HCT116 (cell line): ENCODE data around the gene FKBP1A. TPM values are rescaled to one million over a fixed set of nuclear protein-coding genes. Genes with fewer than 3 reads are reported as not detected.

Experiments used
- ATAC-seq: fragments of 200-7000 bp; cut with Tn5 transposase; 2 replicates; pipeline ENCODE4 v1.9.1; 2020; ENCODE audit warnings: mild to moderate bottlenecking, moderate library complexity
- BruUV-seq: library from RNA; stranded (reverse); fragments of 400-500 nt; replicated peaks from 2 replicates; lab custom pipeline; 2021; lab: Mats Ljungman, UMichigan
- CTCF ChIA-PET: fragments of 300-600 bp; sonication (Branson Sonifier 250); formaldehyde crosslinking; loops from one replicate; lab custom pipeline; 2021; ENCODE audit warnings: antibody characterized with exemption; lab: Charles Lee
- POLR2A ChIA-PET: fragments of 300-600, 350-600 bp; sonication (Branson Sonifier 250); formaldehyde crosslinking; loops from one replicate; lab custom pipeline; 2021; ENCODE audit warnings: antibody characterized with exemption; lab: Charles Lee
- RAD21 ChIA-PET, 2 experiments: fragments of 300-600 bp; sonication (Branson Sonifier 250); formaldehyde crosslinking; loops; one replicate each; lab custom pipeline; 2023; ENCODE audit warnings: low total read pairs in 2 of 2; ENCODE audit not compliant: uncharacterized antibody in 2 of 2, unreplicated experiment in 2 of 2, low non-redundant PET in 1 of 2; lab: Charles Lee
- DNase-seq: peaks from one replicate; pipeline ENCODE4 v3.0.0-alpha.2; 2010; ENCODE audit warnings: low read depth, low spot score
- H2AFZ ChIP-seq: fragments of 200-600 bp; shearing (Covaris generic), sonication (generic); 2 replicates; pipeline ENCODE4 v1.6.1; 2017; ENCODE audit warnings: low read depth, mixed run types, mixed read lengths, antibody characterized with exemption, low read length; ENCODE audit not compliant: poor library complexity, severe bottlenecking
- H3K27ac ChIP-seq: 2 replicates; pipeline ENCODE4 v1.5.1; 2012; ENCODE audit warnings: low read depth, low read length
- H3K27me3 ChIP-seq: fragments of 200-600 bp; sonication (generic); 2 replicates; pipeline ENCODE4 v1.6.1; 2016; ENCODE audit warnings: mixed run types, low read length, mixed read lengths; ENCODE audit not compliant: insufficient read depth
- H3K36me3 ChIP-seq, 2 experiments: fragments of 200-500 bp in 1 of 2; fragments of 200-600 bp in 1 of 2; sonication (Bioruptor generic) in 1 of 2; sonication (generic) in 1 of 2; 2 replicates each; pipeline versions ENCODE4 v1.5.1 to v1.6.1; 2014 to 2016; ENCODE audit warnings: low read length in 2 of 2, inconsistent platforms in 1 of 2, mixed read lengths in 1 of 2, mixed run types in 1 of 2; ENCODE audit not compliant: insufficient read depth in 2 of 2, control insufficient read depth in 1 of 2
- H3K4me1 ChIP-seq, 2 experiments: fragments of 200-600 bp in 1 of 2; sonication (generic) in 1 of 2; 2 replicates each; pipeline versions ENCODE4 v1.5.1 to v1.6.1; 2012 to 2017; ENCODE audit warnings: low read length in 2 of 2, inconsistent platforms in 1 of 2, mild to moderate bottlenecking in 1 of 2, mixed read lengths in 1 of 2, mixed run types in 1 of 2, moderate library complexity in 1 of 2; ENCODE audit not compliant: insufficient read depth in 2 of 2, control insufficient read depth in 1 of 2
- H3K4me2 ChIP-seq: fragments of 200-600 bp; sonication (generic); 2 replicates; pipeline ENCODE4 v1.6.1; 2017; ENCODE audit warnings: mixed run types, low read length, mixed read lengths
- H3K4me3 ChIP-seq, 2 experiments: fragments of 200-600 bp in 1 of 2; sonication (generic) in 1 of 2; replicated peaks in 1 of 2; 2 replicates each; pipeline ENCODE4 v1.5.1; 2011 to 2016; ENCODE audit warnings: low read length in 2 of 2, control low read depth in 1 of 2, low read depth in 1 of 2, mild to moderate bottlenecking in 1 of 2, mixed read lengths in 1 of 2, mixed run types in 1 of 2
- H3K79me2 ChIP-seq: fragments of 200-600 bp; sonication (generic); 2 replicates; pipeline ENCODE4 v1.6.1; 2017; ENCODE audit warnings: mild to moderate bottlenecking, mixed run types, low read length, moderate library complexity, mixed read lengths; ENCODE audit not compliant: insufficient read depth
- H3K9ac ChIP-seq: fragments of 200-600 bp; sonication (generic); 2 replicates; pipeline ENCODE4 v1.6.1; 2016; ENCODE audit warnings: low read length, mixed read lengths
- H3K9me2 ChIP-seq: fragments of 200-600 bp; sonication (generic), shearing (Covaris generic); 2 replicates; pipeline ENCODE4 v1.6.1; 2017; ENCODE audit warnings: mixed run types, mild to moderate bottlenecking, moderate library complexity; ENCODE audit not compliant: insufficient read depth
- H3K9me3 ChIP-seq, 2 experiments: fragments of 200-500 bp in 1 of 2; fragments of 200-600 bp in 1 of 2; sonication (Bioruptor generic) in 1 of 2; sonication (generic) in 1 of 2; 2 replicates each; pipeline ENCODE4 v1.6.1; 2014 to 2017; ENCODE audit warnings: low read length in 2 of 2, mixed read lengths in 2 of 2, inconsistent platforms in 1 of 2, low read depth in 1 of 2, mild to moderate bottlenecking in 1 of 2, mixed run types in 1 of 2, moderate library complexity in 1 of 2; ENCODE audit not compliant: control insufficient read depth in 1 of 2, insufficient read depth in 1 of 2
- H4K20me1 ChIP-seq: fragments of 200-600 bp; sonication (generic), shearing (Covaris generic); 2 replicates; pipeline ENCODE4 v1.6.1; 2017; ENCODE audit warnings: mixed run types, mild to moderate bottlenecking, moderate library complexity; ENCODE audit not compliant: insufficient read depth
- intact Hi-C: fragments of 100-400 bp; cut with micrococcal nuclease; formaldehyde crosslinking; loops from 2 replicates; pipeline ENCODE4 v1.10.0; 2022
- total RNA-seq: library from RNA; stranded (reverse); gene quantifications from one replicate; pipeline ENCODE4 v1.2.1, GENCODE V29; 2021; ENCODE audit not compliant: unreplicated experiment
- TF ChIP-seq, protein P1 (sequence below), 3 experiments: fragments of 200-600 bp in 1 of 3; sonication (generic) in 1 of 3; IDR thresholded peaks in 2 of 3; conservative IDR thresholded peaks in 1 of 3; 2 replicates each; pipeline ENCODE4 v1.5.1; 2012 to 2017; ENCODE audit warnings: low read depth in 2 of 3, low read length in 2 of 3, antibody characterized with exemption in 1 of 3, borderline replicate concordance in 1 of 3, control low read depth in 1 of 3, mild to moderate bottlenecking in 1 of 3, mixed read lengths in 1 of 3, mixed run types in 1 of 3, moderate library complexity in 1 of 3; ENCODE audit not compliant: insufficient read depth in 1 of 3
- TF ChIP-seq, protein P2 (sequence below): IDR thresholded peaks from 2 replicates; pipeline ENCODE4 v1.6.1; 2012; ENCODE audit warnings: low read depth
- TF ChIP-seq, protein P3 (sequence below): IDR thresholded peaks from 2 replicates; pipeline ENCODE4 v1.6.1; 2012

The FKBP1A gene
- total RNA-seq, 1 experiment from 2014 or later, result 259 TPM

DNA sequence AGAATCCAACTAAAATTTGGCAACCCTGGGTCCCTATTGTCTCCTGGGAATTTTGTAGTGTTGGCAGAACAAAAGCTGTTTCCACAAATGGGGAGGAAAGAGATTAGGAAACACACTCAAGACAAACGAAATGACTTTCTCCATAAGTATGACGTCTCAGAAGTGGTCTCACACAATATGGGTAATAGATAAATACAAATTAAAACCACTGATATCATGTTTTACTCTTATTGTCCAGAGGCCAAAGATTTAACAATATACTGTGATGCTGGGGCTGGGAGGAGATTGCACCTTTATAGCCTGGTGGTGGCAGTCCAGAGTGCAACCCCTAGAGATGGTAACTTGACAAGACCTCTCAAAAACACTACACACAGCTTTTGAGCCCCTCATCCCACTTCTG is 18.6 kb downstream of the FKBP1A start:
- ChIA-PET POLR2A (no interaction called here), CTCF (no interaction called here)
- no peak overlapping the region for H3K4me2 ChIP-seq
- H3K4me3 ChIP-seq, result no peak overlapping the region
- no peaks in the 10 kb centered on the region for H3K9me2 ChIP-seq
- H3K27ac ChIP-seq, result no peak overlapping the region
- no peaks in the 10 kb centered on the region for H3K27me3 ChIP-seq
- peaks cover 15 to 22% of the 10 kb centered on the region in 2 experiments; a peak in 3 of 4 replicates for H3K4me1 ChIP-seq
- H3K36me3 ChIP-seq, result peaks cover 22 to 31% of the 10 kb centered on the region in 2 experiments
- no peak overlapping the region for H2AFZ ChIP-seq
- TF ChIP-seq, protein P1, sequence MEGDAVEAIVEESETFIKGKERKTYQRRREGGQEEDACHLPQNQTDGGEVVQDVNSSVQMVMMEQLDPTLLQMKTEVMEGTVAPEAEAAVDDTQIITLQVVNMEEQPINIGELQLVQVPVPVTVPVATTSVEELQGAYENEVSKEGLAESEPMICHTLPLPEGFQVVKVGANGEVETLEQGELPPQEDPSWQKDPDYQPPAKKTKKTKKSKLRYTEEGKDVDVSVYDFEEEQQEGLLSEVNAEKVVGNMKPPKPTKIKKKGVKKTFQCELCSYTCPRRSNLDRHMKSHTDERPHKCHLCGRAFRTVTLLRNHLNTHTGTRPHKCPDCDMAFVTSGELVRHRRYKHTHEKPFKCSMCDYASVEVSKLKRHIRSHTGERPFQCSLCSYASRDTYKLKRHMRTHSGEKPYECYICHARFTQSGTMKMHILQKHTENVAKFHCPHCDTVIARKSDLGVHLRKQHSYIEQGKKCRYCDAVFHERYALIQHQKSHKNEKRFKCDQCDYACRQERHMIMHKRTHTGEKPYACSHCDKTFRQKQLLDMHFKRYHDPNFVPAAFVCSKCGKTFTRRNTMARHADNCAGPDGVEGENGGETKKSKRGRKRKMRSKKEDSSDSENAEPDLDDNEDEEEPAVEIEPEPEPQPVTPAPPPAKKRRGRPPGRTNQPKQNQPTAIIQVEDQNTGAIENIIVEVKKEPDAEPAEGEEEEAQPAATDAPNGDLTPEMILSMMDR (IDR thresholded peaks at IDR 0.05 in 2 of 3, conservative IDR thresholded peaks at IDR 0.05 in 1 of 3; ENCODE audit: borderline replicate concordance in 1 of 3, insufficient read depth in 1 of 3, low read depth in 2 of 3, low read length in 2 of 3), result peak in 1 of 3 experiments; percentile 36; a peak in 2 of 6 replicates
- TF ChIP-seq, protein P2, sequence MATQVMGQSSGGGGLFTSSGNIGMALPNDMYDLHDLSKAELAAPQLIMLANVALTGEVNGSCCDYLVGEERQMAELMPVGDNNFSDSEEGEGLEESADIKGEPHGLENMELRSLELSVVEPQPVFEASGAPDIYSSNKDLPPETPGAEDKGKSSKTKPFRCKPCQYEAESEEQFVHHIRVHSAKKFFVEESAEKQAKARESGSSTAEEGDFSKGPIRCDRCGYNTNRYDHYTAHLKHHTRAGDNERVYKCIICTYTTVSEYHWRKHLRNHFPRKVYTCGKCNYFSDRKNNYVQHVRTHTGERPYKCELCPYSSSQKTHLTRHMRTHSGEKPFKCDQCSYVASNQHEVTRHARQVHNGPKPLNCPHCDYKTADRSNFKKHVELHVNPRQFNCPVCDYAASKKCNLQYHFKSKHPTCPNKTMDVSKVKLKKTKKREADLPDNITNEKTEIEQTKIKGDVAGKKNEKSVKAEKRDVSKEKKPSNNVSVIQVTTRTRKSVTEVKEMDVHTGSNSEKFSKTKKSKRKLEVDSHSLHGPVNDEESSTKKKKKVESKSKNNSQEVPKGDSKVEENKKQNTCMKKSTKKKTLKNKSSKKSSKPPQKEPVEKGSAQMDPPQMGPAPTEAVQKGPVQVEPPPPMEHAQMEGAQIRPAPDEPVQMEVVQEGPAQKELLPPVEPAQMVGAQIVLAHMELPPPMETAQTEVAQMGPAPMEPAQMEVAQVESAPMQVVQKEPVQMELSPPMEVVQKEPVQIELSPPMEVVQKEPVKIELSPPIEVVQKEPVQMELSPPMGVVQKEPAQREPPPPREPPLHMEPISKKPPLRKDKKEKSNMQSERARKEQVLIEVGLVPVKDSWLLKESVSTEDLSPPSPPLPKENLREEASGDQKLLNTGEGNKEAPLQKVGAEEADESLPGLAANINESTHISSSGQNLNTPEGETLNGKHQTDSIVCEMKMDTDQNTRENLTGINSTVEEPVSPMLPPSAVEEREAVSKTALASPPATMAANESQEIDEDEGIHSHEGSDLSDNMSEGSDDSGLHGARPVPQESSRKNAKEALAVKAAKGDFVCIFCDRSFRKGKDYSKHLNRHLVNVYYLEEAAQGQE, result no peak
- TF ChIP-seq, protein P3, sequence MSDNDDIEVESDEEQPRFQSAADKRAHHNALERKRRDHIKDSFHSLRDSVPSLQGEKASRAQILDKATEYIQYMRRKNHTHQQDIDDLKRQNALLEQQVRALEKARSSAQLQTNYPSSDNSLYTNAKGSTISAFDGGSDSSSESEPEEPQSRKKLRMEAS, result no peak
- TF ChIP-seq, all 23 proteins: peak for 1
- H4K20me1 ChIP-seq, result peaks cover 30% of the 10 kb centered on the region
- ATAC-seq (no peak; the same call in 1 of the 2 replicates), DNase-seq (no peak)
- intact Hi-C loops, result no loop called here
- H3K79me2 ChIP-seq, result peaks cover 91% of the 10 kb centered on the region
- no peaks in the 10 kb centered on the region for H3K9me3 ChIP-seq
- H3K9ac ChIP-seq, result no peak overlapping the region
- RAD21 ChIA-PET, result no interaction called here
- no TSS peak for BruUV-seq
